ENCODE data around the gene ZBTB20. TPM values are rescaled to one million over a fixed set of nuclear protein-coding genes. Genes with fewer than 3 reads are reported as not detected.

The ZBTB20 gene
- total RNA-seq (2021) (23.4 and 26.5 TPM in 2 replicates), Bru-seq, nascent RNA (percentile 80 among the genes with signal in this experiment), BruChase-seq, experiment 1, labeled RNA remaining after a 2-hour chase (percentile 80 among the genes with signal in this experiment), BruChase-seq, experiment 2, labeled RNA remaining after a 6-hour chase (percentile 58 among the genes with signal in this experiment)
- long read RNA-seq, partial matches to known transcripts = 4 of 17 reads
- long read RNA-seq, other reads (novel, unspliced or antisense) = 10 of 17 reads

DNA sequence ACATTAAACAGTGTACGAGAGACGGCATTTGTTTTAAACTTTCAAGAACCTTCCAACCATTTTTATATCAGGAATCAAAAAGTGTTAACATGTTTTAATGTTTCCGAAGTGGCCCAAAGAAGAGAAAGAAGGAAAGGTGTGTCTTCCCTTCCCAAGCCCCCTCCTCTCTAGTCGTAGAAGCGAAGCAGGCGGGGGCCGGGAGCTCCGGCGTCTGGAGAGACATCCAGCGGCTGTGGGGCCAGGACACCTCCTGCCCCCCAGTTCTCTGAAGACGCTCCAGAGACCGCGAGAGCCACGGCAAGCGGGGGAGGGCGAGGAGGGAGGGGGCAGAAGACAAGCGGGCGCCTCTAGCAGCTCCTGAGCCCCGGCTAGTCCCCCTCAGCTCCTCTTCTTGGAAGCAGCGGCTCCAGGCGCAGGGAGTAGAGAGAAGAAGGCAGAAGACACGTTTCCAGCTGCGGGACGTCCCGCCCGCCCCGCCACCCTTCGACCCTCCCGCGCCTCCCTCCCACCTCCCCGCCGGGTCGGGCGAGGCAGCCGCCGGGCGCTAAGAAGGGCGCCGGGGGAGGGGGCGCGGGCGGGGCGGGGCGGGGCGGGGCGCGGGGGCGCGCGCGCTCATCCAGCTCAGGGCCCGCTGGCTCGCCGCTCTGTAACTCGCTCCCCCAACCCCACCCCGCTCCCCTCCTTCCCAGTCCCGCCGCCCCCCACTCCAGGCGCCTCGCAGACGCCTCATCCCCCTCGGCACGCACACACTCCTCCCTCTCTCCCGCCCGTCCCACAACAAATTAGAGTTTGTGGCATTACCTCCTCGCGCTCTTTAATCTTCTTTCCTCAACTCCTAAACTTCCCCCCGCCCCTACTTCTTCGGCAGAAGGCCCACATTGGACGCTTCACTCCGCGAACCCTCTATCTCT lies at the start of gene ZBTB20:
Gene ZBTB20, minus strand, starts transcription at position 871 of the 911 bp plus-strand sequence.
- ChIA-PET CTCF (interaction anchor here (0.6 to 0.9 kb wide), 4 partner anchors 55 to 72 kb away, joined by 3 to 11 read pairs (median 4); no protein-coding TSS in a partner anchor), POLR2A (ENCODE audit: unreplicated experiment) (interaction anchor here (0.6 to 0.7 kb wide), 5 partner anchors 193 to 637 kb away, joined by 3 to 22 read pairs (median 5); no protein-coding TSS in a partner anchor)
- no peaks in the 10 kb centered on the region for H3K9me3 ChIP-seq (ENCODE audit: insufficient read depth, low read depth)
- H3K27ac ChIP-seq = peak within 1 kb of the TSS; percentile 47
- H3K4me1 ChIP-seq (replicated peaks; ENCODE audit: insufficient read depth) = peaks cover 17% of the 10 kb centered on the region
- BruUV-seq (replicated peaks) = no TSS peak
- TF ChIP-seq EZH2 (IDR thresholded peaks at IDR 0.05; ENCODE audit: low read depth) = no peak
- TF ChIP-seq, protein P1, sequence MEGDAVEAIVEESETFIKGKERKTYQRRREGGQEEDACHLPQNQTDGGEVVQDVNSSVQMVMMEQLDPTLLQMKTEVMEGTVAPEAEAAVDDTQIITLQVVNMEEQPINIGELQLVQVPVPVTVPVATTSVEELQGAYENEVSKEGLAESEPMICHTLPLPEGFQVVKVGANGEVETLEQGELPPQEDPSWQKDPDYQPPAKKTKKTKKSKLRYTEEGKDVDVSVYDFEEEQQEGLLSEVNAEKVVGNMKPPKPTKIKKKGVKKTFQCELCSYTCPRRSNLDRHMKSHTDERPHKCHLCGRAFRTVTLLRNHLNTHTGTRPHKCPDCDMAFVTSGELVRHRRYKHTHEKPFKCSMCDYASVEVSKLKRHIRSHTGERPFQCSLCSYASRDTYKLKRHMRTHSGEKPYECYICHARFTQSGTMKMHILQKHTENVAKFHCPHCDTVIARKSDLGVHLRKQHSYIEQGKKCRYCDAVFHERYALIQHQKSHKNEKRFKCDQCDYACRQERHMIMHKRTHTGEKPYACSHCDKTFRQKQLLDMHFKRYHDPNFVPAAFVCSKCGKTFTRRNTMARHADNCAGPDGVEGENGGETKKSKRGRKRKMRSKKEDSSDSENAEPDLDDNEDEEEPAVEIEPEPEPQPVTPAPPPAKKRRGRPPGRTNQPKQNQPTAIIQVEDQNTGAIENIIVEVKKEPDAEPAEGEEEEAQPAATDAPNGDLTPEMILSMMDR (conservative IDR thresholded peaks at IDR 0.05) = no peak
- H3K36me3 ChIP-seq (ENCODE audit: low read depth) = no peaks in the 10 kb centered on the region
- H2AFZ ChIP-seq = peak within 1 kb of the TSS; percentile 84
- no peaks in the 10 kb centered on the region for H3K9me2 ChIP-seq (ENCODE audit: insufficient read depth)
- peak within 1 kb of the TSS; percentile 90 for H3K4me2 ChIP-seq
- intact Hi-C loops (cut with micrococcal nuclease; ENCODE audit: unreplicated experiment) = loop anchor here (1.0 to 10.0 kb wide), 5 partner anchors 92 to 1202 kb away; partner anchors contain the start of gene ZDHHC23
- H3F3A ChIP-seq (ENCODE audit: insufficient read depth, low read depth) = no peaks in the 10 kb centered on the region
- DNase-seq = peak; percentile 37 to 69
- peak within 1 kb of the TSS; percentile 76 for H3K4me3 ChIP-seq
- no peaks in the 10 kb centered on the region for H4K20me1 ChIP-seq (ENCODE audit: insufficient read depth)
- H3K27me3 ChIP-seq (ENCODE audit: insufficient read depth, low read depth) = no peaks in the 10 kb centered on the region
- H3K79me2 ChIP-seq (ENCODE audit: low read depth) = no peaks in the 10 kb centered on the region

GRCh38 chr3:115194476-115194875 lies 47.4 kb upstream of the ZBTB20 start:
- H3K4me3 ChIP-seq = no peak overlapping the region
- H3K36me3 ChIP-seq (ENCODE audit: low read depth) = no peaks in the 10 kb centered on the region
- H3K79me2 ChIP-seq (ENCODE audit: low read depth) = no peaks in the 10 kb centered on the region
- H3K27me3 ChIP-seq (ENCODE audit: insufficient read depth, low read depth) = no peaks in the 10 kb centered on the region
- H3F3A ChIP-seq (ENCODE audit: insufficient read depth, low read depth) = no peaks in the 10 kb centered on the region
- no peaks in the 10 kb centered on the region for H4K20me1 ChIP-seq (ENCODE audit: insufficient read depth)
- no TSS peak for BruUV-seq (replicated peaks)
- CTCF ChIA-PET = no interaction called here
- no peak for TF ChIP-seq EZH2 (IDR thresholded peaks at IDR 0.05; ENCODE audit: low read depth)
- TF ChIP-seq, protein P1 (conservative IDR thresholded peaks at IDR 0.05) = no peak
- no peak overlapping the region for H2AFZ ChIP-seq
- POLR2A ChIA-PET (ENCODE audit: unreplicated experiment) = no interaction called here
- no peak for DNase-seq
- H3K9me3 ChIP-seq (ENCODE audit: insufficient read depth, low read depth) = no peaks in the 10 kb centered on the region
- intact Hi-C loops (cut with micrococcal nuclease; ENCODE audit: unreplicated experiment) = no loop called here
- no peaks in the 10 kb centered on the region for H3K4me1 ChIP-seq (replicated peaks; ENCODE audit: insufficient read depth)
- H3K4me2 ChIP-seq = no peak overlapping the region
- no peak overlapping the region for H3K27ac ChIP-seq
- H3K9me2 ChIP-seq (ENCODE audit: insufficient read depth) = no peaks in the 10 kb centered on the region; the same call in 1 of the 2 replicates

- BruUV-seq (replicated peaks) = no TSS peak
- POLR2A ChIA-PET (ENCODE audit: unreplicated experiment) = no interaction called here
These were observed 43.7 kb upstream of the ZBTB20 start for GRCh38 chr3:115190747-115191146.

More at GRCh38 chr3:115190747-115191146, 43.7 kb upstream of the ZBTB20 start:
- H3K27ac ChIP-seq = no peak overlapping the region
- no peak overlapping the region for H2AFZ ChIP-seq
- no peaks in the 10 kb centered on the region for H4K20me1 ChIP-seq (ENCODE audit: insufficient read depth)
- intact Hi-C loops (cut with micrococcal nuclease; ENCODE audit: unreplicated experiment) = no loop called here
- CTCF ChIA-PET = no interaction called here
- H3K27me3 ChIP-seq (ENCODE audit: insufficient read depth, low read depth) = no peaks in the 10 kb centered on the region
- DNase-seq = no peak
- no peaks in the 10 kb centered on the region for H3K79me2 ChIP-seq (ENCODE audit: low read depth)
- TF ChIP-seq EZH2 (IDR thresholded peaks at IDR 0.05; ENCODE audit: low read depth) = no peak
- TF ChIP-seq, protein P1 (conservative IDR thresholded peaks at IDR 0.05) = no peak
- no peaks in the 10 kb centered on the region for H3F3A ChIP-seq (ENCODE audit: insufficient read depth, low read depth)
- H3K9me3 ChIP-seq (ENCODE audit: insufficient read depth, low read depth) = no peaks in the 10 kb centered on the region
- H3K36me3 ChIP-seq (ENCODE audit: low read depth) = no peaks in the 10 kb centered on the region
- no peaks in the 10 kb centered on the region for H3K9me2 ChIP-seq (ENCODE audit: insufficient read depth)
- H3K4me3 ChIP-seq = no peak overlapping the region
- H3K4me2 ChIP-seq = no peak overlapping the region
- H3K4me1 ChIP-seq (replicated peaks; ENCODE audit: insufficient read depth) = no peaks in the 10 kb centered on the region

Data from PC-9 (cell line).